Neural progenitor cell (in vitro differentiated cells): ENCODE results near the gene RNPEP. TPM values are rescaled to one million over a fixed set of nuclear protein-coding genes. Genes with fewer than 3 reads are reported as not detected.

Experiments used
- DNase-seq: peaks from one replicate; pipeline ENCODE4 v3.0.0-alpha.2; 2016; ENCODE audit warnings: low spot score
- H2AFZ ChIP-seq: fragments of 200-600 bp; sonication (generic); replicated peaks from 2 replicates; pipeline ENCODE4 v1.6.1; 2016; ENCODE audit warnings: antibody characterized with exemption
- H3F3A ChIP-seq: fragments of 200-600 bp; sonication (generic); 2 replicates; pipeline ENCODE4 v1.6.1; 2016; ENCODE audit warnings: antibody characterized with exemption, low read depth
- H3K27ac ChIP-seq: fragments of 200-600 bp; sonication (generic); 2 replicates; pipeline ENCODE4 v1.5.1; 2016; ENCODE audit warnings: mild to moderate bottlenecking
- H3K27me3 ChIP-seq: fragments of 200-600 bp; sonication (generic); 2 replicates; pipeline ENCODE4 v1.6.1; 2016; ENCODE audit warnings: mild to moderate bottlenecking, moderate library complexity
- H3K36me3 ChIP-seq: fragments of 200-600 bp; sonication (generic); 2 replicates; pipeline ENCODE4 v1.5.1; 2016
- H3K4me1 ChIP-seq: fragments of 200-600 bp; sonication (generic); 2 replicates; pipeline ENCODE4 v1.6.1; 2016; ENCODE audit warnings: mixed run types
- H3K4me2 ChIP-seq: fragments of 200-600 bp; sonication (generic); 2 replicates; pipeline ENCODE4 v1.6.1; 2016
- H3K4me3 ChIP-seq: fragments of 200-600 bp; sonication (generic); 2 replicates; pipeline ENCODE4 v1.5.1; 2016
- H3K79me2 ChIP-seq: fragments of 200-600 bp; sonication (generic); 2 replicates; pipeline ENCODE4 v1.6.1; 2016; ENCODE audit warnings: low read depth
- H3K9ac ChIP-seq: fragments of 200-600 bp; sonication (generic); 2 replicates; pipeline ENCODE4 v1.6.1; 2016
- H3K9me3 ChIP-seq: fragments of 200-600 bp; sonication (generic); 2 replicates; pipeline ENCODE4 v1.5.1; 2016; ENCODE audit warnings: low read depth
- H4K20me1 ChIP-seq: fragments of 200-600 bp; sonication (generic); 2 replicates; pipeline ENCODE4 v1.6.1; 2016; ENCODE audit warnings: low read depth
- H3K27ac Mint-ChIP-seq: 3 replicates; pipeline ENCODE4 v1.8.0; 2021; ENCODE audit warnings: mixed read lengths
- H3K27me3 Mint-ChIP-seq: 2 replicates; pipeline ENCODE4 v1.8.0; 2022; ENCODE audit warnings: low read depth, mild to moderate bottlenecking, inconsistent platforms, moderate library complexity, mixed read lengths; ENCODE audit not compliant: insufficient read depth
- H3K36me3 Mint-ChIP-seq: 3 replicates; pipeline ENCODE4 v1.8.0; 2021; ENCODE audit warnings: mixed read lengths
- H3K4me1 Mint-ChIP-seq: 3 replicates; pipeline ENCODE4 v1.8.0; 2021; ENCODE audit warnings: mixed read lengths
- H3K4me3 Mint-ChIP-seq: 3 replicates; pipeline ENCODE4 v1.8.0; 2021; ENCODE audit warnings: mild to moderate bottlenecking, moderate library complexity, mixed read lengths
- H3K9me3 Mint-ChIP-seq: 3 replicates; pipeline ENCODE4 v1.8.0; 2020; ENCODE audit warnings: mixed read lengths
- CTCF ChIP-seq: fragments of 200-600 bp; sonication (generic); IDR thresholded peaks from 2 replicates; pipeline ENCODE4 v1.5.1; 2017; ENCODE audit warnings: antibody characterized with exemption, mild to moderate bottlenecking
- EZH2 ChIP-seq: fragments of 200-600 bp; sonication (generic); IDR thresholded peaks from 2 replicates; pipeline ENCODE4 v1.6.1; 2017; ENCODE audit warnings: antibody characterized with exemption, mild to moderate bottlenecking, moderate library complexity
- EZH2phosphoT487 ChIP-seq: fragments of 200-600 bp; sonication (generic); IDR thresholded peaks from 2 replicates; pipeline ENCODE4 v1.6.1; 2017; ENCODE audit warnings: antibody characterized with exemption
- total RNA-seq: library from RNA; depleted of rRNA; stranded (reverse); fragments of >200 nt; gene quantifications from 2 replicates; pipeline ENCODE4 v1.2.3, GENCODE V29; 2015; ENCODE audit warnings: low replicate concordance

The RNPEP gene
- total RNA-seq, 1 donor from 2014 or later, result 48.7 TPM

DNA sequence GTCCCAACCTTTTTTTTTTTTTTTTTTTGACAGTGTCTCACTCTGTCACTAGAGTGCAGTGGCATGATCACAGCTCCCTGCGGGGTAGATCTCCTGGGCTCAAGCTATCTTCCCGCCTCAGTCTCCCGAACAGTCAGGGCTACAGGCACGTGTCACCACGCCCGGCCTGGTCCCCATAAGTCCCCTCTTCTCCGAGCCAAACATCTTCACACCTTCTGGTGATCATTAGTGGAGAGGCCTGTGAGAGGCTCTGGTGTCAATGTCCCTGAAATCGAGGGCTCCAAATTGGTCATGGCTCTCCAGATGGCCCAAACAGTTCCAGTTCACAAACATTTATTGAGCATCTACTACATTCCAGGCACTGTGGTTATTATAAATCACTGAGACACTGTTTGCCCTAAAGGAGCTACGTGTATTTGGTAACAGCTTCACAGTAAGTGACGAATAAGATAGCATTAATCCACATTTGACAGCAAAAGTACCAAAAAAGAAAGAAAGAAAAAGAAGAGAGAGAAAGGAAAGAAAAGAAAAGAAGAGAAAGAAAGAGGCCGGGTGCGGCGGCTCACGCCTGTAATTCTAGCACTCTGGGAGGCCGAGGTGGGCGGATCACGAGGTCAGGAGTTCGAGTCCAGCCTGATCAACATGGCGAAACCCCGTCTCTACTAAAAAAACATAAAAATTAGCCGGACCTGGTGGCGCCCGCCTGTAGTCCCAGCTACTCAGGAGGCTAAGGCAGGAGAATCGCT is 28.0 kb upstream of the RNPEP start:
- Histone ChIP-seq H3K79me2 (peaks cover 46% of the 10 kb centered on the region), H3K4me1 (peaks cover 11% of the 10 kb centered on the region), H3F3A (peaks cover 6% of the 10 kb centered on the region), H3K36me3 (no peaks in the 10 kb centered on the region), H3K4me3 (peak overlapping the region; percentile 85), H3K27ac (no peak overlapping the region), H3K4me2 (peak overlapping the region; percentile 92), H3K9me3 (no peaks in the 10 kb centered on the region), H2AFZ (peak overlapping the region; percentile 71), H3K27me3 (no peaks in the 10 kb centered on the region), H3K9ac (peak overlapping the region; percentile 28), H4K20me1 (peaks cover 6% of the 10 kb centered on the region)
- Mint-ChIP-seq H3K27ac (peak overlapping the region; percentile 98), H3K9me3 (no peaks in the 10 kb centered on the region), H3K4me3 (peak overlapping the region; percentile 98), H3K36me3 (peaks cover 13% of the 10 kb centered on the region), H3K4me1 (peaks cover 15% of the 10 kb centered on the region), H3K27me3 (peaks cover 6% of the 10 kb centered on the region)
- no peak for DNase-seq
- TF ChIP-seq EZH2 (no peak), CTCF (no peak), EZH2phosphoT487 (no peak)

DNA sequence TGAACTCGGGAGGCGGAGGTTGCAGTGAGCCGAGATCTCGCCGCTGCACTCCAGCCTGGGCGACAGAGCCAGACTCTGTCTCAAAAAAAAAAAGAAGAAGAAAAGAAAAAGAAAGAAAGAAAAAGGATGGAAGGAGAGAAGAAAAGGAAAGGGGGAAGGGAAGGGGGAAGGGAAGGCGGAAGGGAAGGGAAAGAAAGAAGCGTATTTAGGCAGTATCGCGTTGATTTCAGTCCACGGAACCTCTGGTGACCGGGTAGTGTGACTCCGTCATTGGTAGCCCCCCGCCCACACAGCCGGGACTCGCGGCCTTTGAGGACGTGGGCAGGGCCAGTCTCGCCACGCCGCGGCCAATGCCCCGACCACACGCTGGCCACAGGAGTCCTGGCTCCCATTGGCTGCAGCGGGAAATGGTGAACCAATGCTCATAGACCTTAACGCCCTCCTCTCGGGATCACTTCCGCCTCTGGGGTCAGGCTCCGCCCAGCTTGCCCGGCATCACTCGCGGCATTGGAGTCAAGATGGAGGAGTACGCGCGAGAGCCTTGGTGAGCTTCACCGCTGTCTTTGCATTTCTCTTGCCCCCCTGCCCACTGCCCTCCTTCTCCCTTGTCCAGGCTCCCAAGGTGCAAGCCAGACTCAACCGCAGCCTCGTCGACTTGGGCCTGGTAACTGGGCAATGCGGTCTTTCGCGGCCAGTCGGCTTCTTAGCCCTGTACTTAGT is 27.3 kb upstream of the RNPEP start, which contains the start of gene TIMM17A:
TIMM17A (plus strand) TSS at position 495 of the 720 bp plus-strand sequence; CDS start at position 519, 24 bp downstream.
- no peaks in the 10 kb centered on the region for H3K36me3 ChIP-seq
- H3K79me2 ChIP-seq, result peaks cover 46% of the 10 kb centered on the region
- Mint-ChIP-seq H3K4me3 (peak within 1 kb of the TSS; percentile 98), H3K9me3 (no peaks in the 10 kb centered on the region), H3K27ac (peak within 1 kb of the TSS; percentile 98), H3K4me1 (peaks cover 15% of the 10 kb centered on the region), H3K36me3 (peaks cover 13% of the 10 kb centered on the region), H3K27me3 (peaks cover 6% of the 10 kb centered on the region)
- peak within 1 kb of the TSS; percentile 85 for H3K4me3 ChIP-seq
- H3K4me2 ChIP-seq, result peak within 1 kb of the TSS; percentile 92
- no peaks in the 10 kb centered on the region for H3K9me3 ChIP-seq
- DNase-seq, result peak; percentile 96
- no peaks in the 10 kb centered on the region for H3K27me3 ChIP-seq
- H3K4me1 ChIP-seq, result peaks cover 6% of the 10 kb centered on the region
- peaks cover 6% of the 10 kb centered on the region for H4K20me1 ChIP-seq
- peak within 1 kb of the TSS; percentile 87 for H2AFZ ChIP-seq
- no peak within 1 kb of the TSS for H3K27ac ChIP-seq
- no peak for TF ChIP-seq EZH2
- no peak for TF ChIP-seq CTCF
- TF ChIP-seq EZH2phosphoT487, result no peak
- H3F3A ChIP-seq, result no peaks in the 10 kb centered on the region
- H3K9ac ChIP-seq, result peak within 1 kb of the TSS; percentile 89

DNA sequence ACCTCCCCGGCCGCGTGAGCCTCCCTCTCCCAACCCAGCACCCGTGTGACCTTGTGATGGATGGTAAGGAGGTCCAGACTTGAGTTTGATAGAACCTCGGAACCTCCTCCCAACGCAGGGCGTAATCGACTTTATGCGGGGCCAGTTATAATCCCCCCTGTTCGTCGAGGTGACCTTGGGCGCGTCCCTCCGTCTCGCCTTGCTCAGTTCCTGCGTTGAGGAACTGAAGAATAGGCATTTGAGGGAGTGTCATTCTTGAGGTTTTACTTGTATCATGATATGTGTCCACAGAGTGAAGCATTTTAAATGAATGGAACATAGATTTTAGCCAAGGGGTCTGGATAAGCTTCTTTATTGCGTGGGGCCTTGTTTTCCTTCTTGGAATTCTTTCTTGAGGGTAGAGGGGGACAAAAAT is 26.7 kb upstream of the RNPEP start:
- H3K36me3 Mint-ChIP-seq, result peaks cover 13% of the 10 kb centered on the region

More for the DNA sequence above, 26.7 kb upstream of the RNPEP start:
- peak overlapping the region; percentile 98 for H3K27ac Mint-ChIP-seq
- peak overlapping the region; percentile 87 for H2AFZ ChIP-seq
- peak overlapping the region; percentile 92 for H3K4me2 ChIP-seq
- H3K79me2 ChIP-seq, result peaks cover 46% of the 10 kb centered on the region
- peaks cover 6% of the 10 kb centered on the region for H4K20me1 ChIP-seq
- peak overlapping the region; percentile 85 for H3K4me3 ChIP-seq
- H3K4me3 Mint-ChIP-seq, result peak overlapping the region; percentile 98
- peaks cover 6% of the 10 kb centered on the region for H3K4me1 ChIP-seq
- H3K4me1 Mint-ChIP-seq, result peaks cover 15% of the 10 kb centered on the region
- peak overlapping the region; percentile 89 for H3K9ac ChIP-seq
- no peaks in the 10 kb centered on the region for H3K9me3 ChIP-seq
- H3K27me3 ChIP-seq, result no peaks in the 10 kb centered on the region
- no peak overlapping the region for H3K27ac ChIP-seq
- H3K27me3 Mint-ChIP-seq, result peaks cover 4% of the 10 kb centered on the region
- no peak for DNase-seq
- H3F3A ChIP-seq, result no peaks in the 10 kb centered on the region
- TF ChIP-seq EZH2 (no peak), CTCF (no peak), EZH2phosphoT487 (no peak)
- H3K9me3 Mint-ChIP-seq, result no peaks in the 10 kb centered on the region
- no peaks in the 10 kb centered on the region for H3K36me3 ChIP-seq
